ENCODE data around the gene PIF1.

PIF1 gene

DNA sequence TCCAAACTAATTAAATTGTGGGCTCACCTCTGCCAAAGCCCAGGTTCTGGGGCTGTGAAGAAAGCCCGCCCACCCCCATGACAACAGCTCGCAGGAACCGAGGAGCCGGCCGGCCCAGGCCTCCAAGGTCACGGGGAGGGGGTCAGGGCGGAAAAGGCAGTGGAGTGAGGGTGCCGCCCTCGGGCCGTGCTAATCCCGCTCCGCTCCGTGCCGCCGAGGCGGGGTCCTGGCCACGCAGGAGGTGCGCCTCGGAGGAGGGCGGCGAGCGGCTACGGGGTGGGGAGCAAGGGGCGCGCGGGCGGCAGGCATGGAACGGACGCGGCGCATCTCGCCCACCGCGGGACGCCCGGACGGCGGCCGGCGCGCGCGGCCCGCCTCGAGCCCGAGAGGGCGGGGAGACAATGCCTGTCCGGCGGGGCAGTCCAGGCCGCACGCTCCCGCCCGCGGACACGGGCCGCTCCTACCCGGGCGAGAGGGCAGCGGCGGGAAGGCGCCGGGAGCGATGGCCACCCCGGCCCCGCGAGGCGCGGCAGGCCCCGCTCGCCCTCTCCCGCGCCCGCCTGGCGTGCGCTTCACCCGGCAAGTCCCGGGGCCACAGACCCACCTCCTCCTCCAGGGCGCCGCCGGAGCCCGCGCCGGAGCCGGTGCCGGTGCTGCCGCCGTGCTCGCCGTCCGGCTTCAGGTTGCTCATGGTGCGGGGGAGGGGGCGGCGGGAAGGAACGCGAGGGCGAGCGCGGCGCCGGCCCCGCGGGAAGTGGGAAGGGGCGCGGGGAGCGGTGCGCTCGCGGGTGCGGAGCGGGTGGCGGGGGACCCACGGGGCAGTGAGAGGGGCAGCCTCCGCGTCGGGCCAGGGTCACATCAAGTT lies 50.6 kb downstream of the PIF1 start:
- no peaks in the 10 kb centered on the region for H3K27me3 ChIP-seq (ENCODE audit: low read depth, low read length)
- H4K20me1 ChIP-seq (ENCODE audit: insufficient read depth, low read length): no peaks in the 10 kb centered on the region
- H2AFZ ChIP-seq (ENCODE audit: low read depth, low read length): no peak overlapping the region
- no peaks in the 10 kb centered on the region for H3K36me3 ChIP-seq (replicated peaks; ENCODE audit: low read depth, low read length)
- H3K9ac ChIP-seq (ENCODE audit: low read length): peak overlapping the region; percentile 23; the same call in 1 of the 2 replicates
- no peaks in the 10 kb centered on the region for H3K79me2 ChIP-seq (ENCODE audit: low read length)
- H3K4me2 ChIP-seq (ENCODE audit: low read length): peak overlapping the region; percentile 42; the same call in 1 of the 2 replicates
- no peak overlapping the region for H3K27ac ChIP-seq (ENCODE audit: low read length)
- no peaks in the 10 kb centered on the region for H3K9me3 ChIP-seq (ENCODE audit: insufficient read depth, low read length)
- no peaks in the 10 kb centered on the region for H3K4me1 ChIP-seq (ENCODE audit: low read length)
- peak overlapping the region; percentile 63; the same call in 1 of the 2 replicates for H3K4me3 ChIP-seq (ENCODE audit: low read length)
- no peak for TF ChIP-seq EZH2phosphoT487 (IDR thresholded peaks at IDR 0.05; ENCODE audit: low read depth)
- TF ChIP-seq, protein P1, sequence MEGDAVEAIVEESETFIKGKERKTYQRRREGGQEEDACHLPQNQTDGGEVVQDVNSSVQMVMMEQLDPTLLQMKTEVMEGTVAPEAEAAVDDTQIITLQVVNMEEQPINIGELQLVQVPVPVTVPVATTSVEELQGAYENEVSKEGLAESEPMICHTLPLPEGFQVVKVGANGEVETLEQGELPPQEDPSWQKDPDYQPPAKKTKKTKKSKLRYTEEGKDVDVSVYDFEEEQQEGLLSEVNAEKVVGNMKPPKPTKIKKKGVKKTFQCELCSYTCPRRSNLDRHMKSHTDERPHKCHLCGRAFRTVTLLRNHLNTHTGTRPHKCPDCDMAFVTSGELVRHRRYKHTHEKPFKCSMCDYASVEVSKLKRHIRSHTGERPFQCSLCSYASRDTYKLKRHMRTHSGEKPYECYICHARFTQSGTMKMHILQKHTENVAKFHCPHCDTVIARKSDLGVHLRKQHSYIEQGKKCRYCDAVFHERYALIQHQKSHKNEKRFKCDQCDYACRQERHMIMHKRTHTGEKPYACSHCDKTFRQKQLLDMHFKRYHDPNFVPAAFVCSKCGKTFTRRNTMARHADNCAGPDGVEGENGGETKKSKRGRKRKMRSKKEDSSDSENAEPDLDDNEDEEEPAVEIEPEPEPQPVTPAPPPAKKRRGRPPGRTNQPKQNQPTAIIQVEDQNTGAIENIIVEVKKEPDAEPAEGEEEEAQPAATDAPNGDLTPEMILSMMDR (IDR thresholded peaks at IDR 0.05; ENCODE audit: low read depth, low read length): no peak

DNA sequence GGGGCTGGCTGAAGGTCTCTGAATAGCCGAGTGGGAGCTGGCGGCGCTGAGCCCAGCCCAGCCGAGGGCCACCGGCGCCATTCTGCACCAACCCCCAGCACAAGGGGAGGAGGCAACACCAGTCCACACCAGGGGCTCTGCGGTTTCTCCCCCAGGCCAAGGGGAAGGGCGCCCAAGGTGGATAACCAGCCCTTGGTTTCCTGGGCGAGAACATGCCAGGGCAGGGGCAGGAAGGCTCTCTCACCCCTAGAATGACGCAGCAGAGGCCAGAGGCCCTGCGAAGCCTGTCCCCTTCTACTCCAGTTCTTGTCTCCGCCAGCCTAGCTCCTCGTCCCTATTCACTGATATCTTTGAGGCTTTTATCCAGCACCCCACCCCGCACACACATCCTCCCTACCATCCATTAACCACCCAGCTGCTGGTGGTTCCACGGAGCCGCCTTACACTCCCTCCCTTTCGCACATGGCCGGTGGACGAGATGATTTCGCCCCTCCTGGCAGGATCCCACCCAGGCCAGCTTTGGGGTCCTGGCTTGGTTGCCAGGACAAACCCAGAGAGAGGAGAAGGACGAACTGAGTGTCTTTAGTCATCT lies 51.3 kb downstream of the PIF1 start:
- Histone ChIP-seq H3K4me2 (ENCODE audit: low read length) (no peak overlapping the region), H3K79me2 (ENCODE audit: low read length) (no peaks in the 10 kb centered on the region), H3K4me3 (ENCODE audit: low read length) (no peak overlapping the region), H3K9ac (ENCODE audit: low read length) (no peak overlapping the region), H2AFZ (ENCODE audit: low read depth, low read length) (no peak overlapping the region), H3K4me1 (ENCODE audit: low read length) (no peaks in the 10 kb centered on the region), H3K27ac (ENCODE audit: low read length) (no peak overlapping the region), H4K20me1 (ENCODE audit: insufficient read depth, low read length) (no peaks in the 10 kb centered on the region), H3K9me3 (ENCODE audit: insufficient read depth, low read length) (no peaks in the 10 kb centered on the region), H3K36me3 (replicated peaks; ENCODE audit: low read depth, low read length) (no peaks in the 10 kb centered on the region), H3K27me3 (ENCODE audit: low read depth, low read length) (no peaks in the 10 kb centered on the region)
- TF ChIP-seq EZH2phosphoT487 (IDR thresholded peaks at IDR 0.05; ENCODE audit: low read depth): no peak
- TF ChIP-seq, protein P1 (IDR thresholded peaks at IDR 0.05; ENCODE audit: low read depth, low read length): no peak

- Histone ChIP-seq H3K4me1 (ENCODE audit: low read length) (no peaks in the 10 kb centered on the region), H3K27me3 (ENCODE audit: low read depth, low read length) (no peaks in the 10 kb centered on the region), H3K4me2 (ENCODE audit: low read length) (no peak overlapping the region), H4K20me1 (ENCODE audit: insufficient read depth, low read length) (no peaks in the 10 kb centered on the region), H3K9ac (ENCODE audit: low read length) (no peak overlapping the region), H3K27ac (ENCODE audit: low read length) (no peak overlapping the region), H3K36me3 (replicated peaks; ENCODE audit: low read depth, low read length) (no peaks in the 10 kb centered on the region), H3K79me2 (ENCODE audit: low read length) (no peaks in the 10 kb centered on the region), H3K9me3 (ENCODE audit: insufficient read depth, low read length) (no peaks in the 10 kb centered on the region), H2AFZ (ENCODE audit: low read depth, low read length) (no peak overlapping the region), H3K4me3 (ENCODE audit: low read length) (no peak overlapping the region)
- TF ChIP-seq EZH2phosphoT487 (IDR thresholded peaks at IDR 0.05; ENCODE audit: low read depth): no peak
- TF ChIP-seq, protein P1 (IDR thresholded peaks at IDR 0.05; ENCODE audit: low read depth, low read length): no peak
Measured at GRCh38 chr15:64773606-64774005, 51.8 kb downstream of the PIF1 start.

DNA sequence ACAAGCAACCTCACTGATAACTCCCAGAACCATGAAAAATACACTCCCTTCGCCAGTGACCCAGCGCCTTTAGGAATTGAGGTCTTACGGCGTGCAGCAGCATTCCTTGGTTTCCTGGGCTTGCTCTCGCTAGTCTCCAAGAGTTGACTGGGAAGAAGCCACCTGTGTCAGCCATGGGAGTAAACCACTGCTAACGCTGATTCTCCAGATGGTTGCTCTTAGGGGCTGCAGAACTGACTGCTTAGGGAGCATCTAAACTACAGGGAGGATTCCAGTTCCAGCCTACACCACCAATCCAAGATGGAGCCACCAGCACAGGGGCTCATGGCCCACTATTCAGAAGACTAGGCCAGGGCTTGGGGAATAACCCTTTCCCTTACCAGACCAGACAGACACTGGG lies 52.5 kb downstream of the PIF1 start:
- no peak for TF ChIP-seq EZH2phosphoT487 (IDR thresholded peaks at IDR 0.05; ENCODE audit: low read depth)
- TF ChIP-seq, protein P1 (IDR thresholded peaks at IDR 0.05; ENCODE audit: low read depth, low read length): no peak
- no peaks in the 10 kb centered on the region for H3K36me3 ChIP-seq (replicated peaks; ENCODE audit: low read depth, low read length)
- H2AFZ ChIP-seq (ENCODE audit: low read depth, low read length): no peak overlapping the region
- H3K4me3 ChIP-seq (ENCODE audit: low read length): no peak overlapping the region
- H3K4me1 ChIP-seq (ENCODE audit: low read length): no peaks in the 10 kb centered on the region
- no peaks in the 10 kb centered on the region for H4K20me1 ChIP-seq (ENCODE audit: insufficient read depth, low read length)
- no peak overlapping the region for H3K27ac ChIP-seq (ENCODE audit: low read length)
- no peak overlapping the region for H3K4me2 ChIP-seq (ENCODE audit: low read length)
- H3K79me2 ChIP-seq (ENCODE audit: low read length): no peaks in the 10 kb centered on the region
- H3K9me3 ChIP-seq (ENCODE audit: insufficient read depth, low read length): no peaks in the 10 kb centered on the region
- no peaks in the 10 kb centered on the region for H3K27me3 ChIP-seq (ENCODE audit: low read depth, low read length)
- H3K9ac ChIP-seq (ENCODE audit: low read length): no peak overlapping the region

Measured in OCI-LY3 (cell line).